Stomach smooth muscle (tissue), 2 donors: ENCODE data around the gene SLCO2A1.

Experiments used
- H3K27ac ChIP-seq: one replicate; pipeline ENCODE4 v1.7.0; 2013; ENCODE audit warnings: mild to moderate bottlenecking, low read length, inconsistent platforms
- H3K27me3 ChIP-seq, 2 donors: one replicate each; pipeline ENCODE4 v1.7.0; 2013; ENCODE audit warnings: low read length in 2 of 2; ENCODE audit not compliant: insufficient read depth in 2 of 2, control insufficient read depth in 1 of 2
- H3K36me3 ChIP-seq, 2 donors: one replicate each; pipeline ENCODE4 v1.7.0; 2013; ENCODE audit warnings: low read length in 2 of 2; ENCODE audit not compliant: control insufficient read depth in 2 of 2, insufficient read depth in 2 of 2
- H3K4me1 ChIP-seq: one replicate; pipeline ENCODE4 v1.7.0; 2013; ENCODE audit warnings: low read length; ENCODE audit not compliant: control insufficient read depth, insufficient read depth
- H3K4me3 ChIP-seq, 2 donors: one replicate each; pipeline ENCODE4 v1.7.0; 2013; ENCODE audit warnings: low read length in 2 of 2
- H3K9ac ChIP-seq, 2 donors: one replicate each; pipeline ENCODE4 v1.7.0; 2013; ENCODE audit warnings: low read length in 2 of 2, mild to moderate bottlenecking in 1 of 2
- H3K9me3 ChIP-seq, 2 donors: one replicate each; pipeline ENCODE4 v1.7.0; 2013; ENCODE audit warnings: low read length in 2 of 2; ENCODE audit not compliant: control insufficient read depth in 2 of 2
- donor health status: healthy.
- donor health status: Pancreatic carcinoma.

Gene SLCO2A1

GRCh38 chr3:134034005-134034785 is 4.5 kb upstream of the SLCO2A1 start:
- Histone ChIP-seq H3K4me1 (peaks cover 4% of the 10 kb centered on the region), H3K9ac (no peak overlapping the region), H3K4me3 (no peak overlapping the region), H3K36me3 (no peaks in the 10 kb centered on the region), H3K9me3 (no peaks in the 10 kb centered on the region), H3K27ac (no peak overlapping the region), H3K27me3 (peaks cover 3% of the 10 kb centered on the region in 2 donors)

GRCh38 chr3:134033315-134033996 is 3.7 kb upstream of the SLCO2A1 start:
- Histone ChIP-seq H3K4me1 (peaks cover 8% of the 10 kb centered on the region), H3K9ac (no peak overlapping the region), H3K4me3 (no peak overlapping the region), H3K27ac (no peak overlapping the region), H3K27me3 (peaks cover 10 to 11% of the 10 kb centered on the region in 2 donors), H3K9me3 (no peaks in the 10 kb centered on the region), H3K36me3 (no peaks in the 10 kb centered on the region)

- Histone ChIP-seq H3K27me3 (peaks cover 12 to 14% of the 10 kb centered on the region in 2 donors), H3K4me1 (peaks cover 8% of the 10 kb centered on the region), H3K9me3 (no peaks in the 10 kb centered on the region), H3K4me3 (no peak overlapping the region), H3K27ac (no peak overlapping the region), H3K36me3 (no peaks in the 10 kb centered on the region), H3K9ac (no peak overlapping the region)
Measured at GRCh38 chr3:134031348-134031915, 1.7 kb upstream of the SLCO2A1 start.

GRCh38 chr3:134030379-134031347 is 938 bp upstream of the SLCO2A1 start:
- Histone ChIP-seq H3K4me1 (peaks cover 8% of the 10 kb centered on the region), H3K36me3 (no peaks in the 10 kb centered on the region), H3K9me3 (no peaks in the 10 kb centered on the region), H3K27me3 (peaks cover 12 to 13% of the 10 kb centered on the region in 2 donors), H3K27ac (no peak overlapping the region), H3K4me3 (peak overlapping the region; percentile 35 to 72), H3K9ac (no peak overlapping the region)

GRCh38 chr3:134029256-134029733 is 430 bp downstream of the SLCO2A1 start:
- Histone ChIP-seq H3K27ac (no peak overlapping the region), H3K36me3 (no peaks in the 10 kb centered on the region), H3K27me3 (peaks cover 12 to 13% of the 10 kb centered on the region in 2 donors), H3K4me3 (peak overlapping the region; percentile 65 to 72), H3K4me1 (peaks cover 8% of the 10 kb centered on the region), H3K9ac (peak overlapping the region in 1 of 2 donors; percentile 42), H3K9me3 (no peaks in the 10 kb centered on the region)

- Histone ChIP-seq H3K9me3 (no peaks in the 10 kb centered on the region), H3K4me3 (peak overlapping the region; percentile 65 to 72), H3K4me1 (peaks cover 8% of the 10 kb centered on the region), H3K36me3 (no peaks in the 10 kb centered on the region), H3K9ac (no peak overlapping the region), H3K27me3 (peaks cover 12 to 13% of the 10 kb centered on the region in 2 donors), H3K27ac (no peak overlapping the region)
Measured at GRCh38 chr3:134028486-134029255, 1.1 kb downstream of the SLCO2A1 start.

- Histone ChIP-seq H3K4me1 (peaks cover 8% of the 10 kb centered on the region), H3K27ac (no peak overlapping the region), H3K36me3 (no peaks in the 10 kb centered on the region), H3K27me3 (peaks cover 12 to 13% of the 10 kb centered on the region in 2 donors), H3K9me3 (no peaks in the 10 kb centered on the region), H3K9ac (no peak overlapping the region), H3K4me3 (peak overlapping the region in 1 of 2 donors; percentile 9)
Measured at GRCh38 chr3:134027631-134028030, 2.1 kb downstream of the SLCO2A1 start.

GRCh38 chr3:134020135-134020680 is 9.5 kb downstream of the SLCO2A1 start:
- H3K36me3 ChIP-seq, result no peaks in the 10 kb centered on the region
- H3K27ac ChIP-seq, result no peak overlapping the region
- no peaks in the 10 kb centered on the region for H3K27me3 ChIP-seq
- H3K4me1 ChIP-seq, result no peaks in the 10 kb centered on the region
- no peak overlapping the region for H3K9ac ChIP-seq
- no peaks in the 10 kb centered on the region for H3K9me3 ChIP-seq
- H3K4me3 ChIP-seq, result no peak overlapping the region

GRCh38 chr3:134018850-134019249 is 10.9 kb downstream of the SLCO2A1 start:
- H3K27me3 ChIP-seq, result no peaks in the 10 kb centered on the region
- no peaks in the 10 kb centered on the region for H3K36me3 ChIP-seq
- H3K9ac ChIP-seq, result no peak overlapping the region
- no peaks in the 10 kb centered on the region for H3K4me1 ChIP-seq
- no peak overlapping the region for H3K4me3 ChIP-seq
- no peaks in the 10 kb centered on the region for H3K9me3 ChIP-seq
- no peak overlapping the region for H3K27ac ChIP-seq
